Measurements from ENCODE around the gene STK36. TPM values are rescaled to one million over a fixed set of nuclear protein-coding genes. Genes with fewer than 3 reads are reported as not detected.

Gene STK36
- polyA plus RNA-seq, 12 donors: 19.4 to 56.6 (median 24.9) TPM; not detected in 1

GRCh38 chr2:218745559-218746469 lies 73.9 kb downstream of the STK36 start:
- peak; percentile 74 for DNase-seq

DNA sequence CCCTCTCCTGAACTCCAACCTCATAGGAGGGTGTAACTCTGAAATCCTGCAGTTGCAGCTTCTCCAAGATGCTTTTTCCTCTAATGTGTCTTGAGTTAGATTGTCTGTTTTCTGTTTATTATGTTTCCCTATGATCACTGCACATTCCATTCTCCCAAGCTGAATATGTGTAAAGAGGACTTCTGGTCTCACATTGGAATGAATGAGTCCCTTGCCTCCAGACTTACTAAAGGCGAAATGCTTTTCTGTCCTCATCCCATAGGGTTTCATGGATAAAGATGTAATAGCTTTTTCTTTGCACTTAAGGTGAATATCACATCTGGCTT lies 74.5 kb downstream of the STK36 start:
- DNase-seq: no peak

DNA sequence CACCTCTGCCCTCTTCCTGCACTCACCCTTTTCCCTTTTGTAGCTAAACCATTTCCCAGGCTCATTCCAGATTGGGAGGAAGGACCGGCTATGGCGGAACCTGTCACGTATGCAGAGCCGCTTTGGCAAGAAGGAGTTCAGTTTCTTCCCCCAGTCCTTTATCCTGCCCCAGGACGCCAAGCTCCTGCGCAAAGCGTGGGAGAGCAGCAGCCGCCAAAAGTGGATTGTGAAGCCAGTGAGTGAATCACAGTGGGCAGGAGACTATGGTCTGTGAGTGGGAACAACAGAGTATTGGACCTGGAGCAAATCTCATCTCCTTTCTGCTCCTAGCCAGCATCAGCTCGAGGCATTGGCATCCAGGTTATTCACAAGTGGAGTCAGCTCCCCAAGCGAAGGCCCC lies 75.1 kb downstream of the STK36 start:
- DNase-seq: no peak

GRCh38 chr2:218748741-218749441 lies 77.0 kb downstream of the STK36 start:
- no peak for DNase-seq

Other genes with a start within 250 kb of the STK36 start
- 10 to 100 TPM in 10 of 12 donors, 1 to 10 TPM in 1, not detected in 1; 8.6 to 14.2 (median 11.8) TPM for gene USP37, start 103.7 kb upstream of the STK36 start, polyA plus RNA-seq (ENCODE audit: insufficient read length in 12 of 12)
- 10 to 100 TPM in 11 of 12 donors, not detected in 1; 30.5 to 53.3 (median 40.9) TPM for gene CNOT9, start 103.2 kb upstream of the STK36 start, polyA plus RNA-seq (ENCODE audit: insufficient read length in 12 of 12)
- gene PLCD4, start 64.2 kb upstream of the STK36 start, polyA plus RNA-seq (ENCODE audit: insufficient read length in 12 of 12): 10 to 100 TPM in 11 of 12 donors, not detected in 1; 23.9 to 67.3 (median 52.2) TPM
- 10 to 100 TPM in 10 of 12 donors, 1 to 10 TPM in 1, not detected in 1; 9.6 to 20.3 (median 12.4) TPM for gene ZNF142, start 12.5 kb upstream of the STK36 start, polyA plus RNA-seq (ENCODE audit: insufficient read length in 12 of 12)
- 10 to 100 TPM in 11 of 12 donors, not detected in 1; 19.2 to 46.1 (median 38.2) TPM for gene BCS1L, start 12.4 kb upstream of the STK36 start, polyA plus RNA-seq (ENCODE audit: insufficient read length in 12 of 12)
- gene RNF25, start 84 bp upstream of the STK36 start, polyA plus RNA-seq (ENCODE audit: insufficient read length in 12 of 12): 10 to 100 TPM in 11 of 12 donors, not detected in 1; 11.3 to 44.8 (median 26.1) TPM
- 10 to 100 TPM in 11 of 12 donors, not detected in 1; 17.1 to 71.2 (median 30.0) TPM for gene TTLL4, start 38.7 kb downstream of the STK36 start, polyA plus RNA-seq (ENCODE audit: insufficient read length in 12 of 12)
- 10 to 100 TPM in 11 of 12 donors, not detected in 1; 10.3 to 25.6 (median 22.3) TPM for gene CYP27A1, start 110.1 kb downstream of the STK36 start, polyA plus RNA-seq (ENCODE audit: insufficient read length in 12 of 12)
- 10 to 100 TPM in 9 of 12 donors, 1 to 10 TPM in 2, not detected in 1; 7.4 to 35.9 (median 25.3) TPM for gene PRKAG3, start 159.7 kb downstream of the STK36 start, polyA plus RNA-seq (ENCODE audit: insufficient read length in 12 of 12)
- gene WNT6, start 187.7 kb downstream of the STK36 start, polyA plus RNA-seq (ENCODE audit: insufficient read length in 12 of 12): 1 to 10 TPM in 2 of 12 donors, under 1 TPM in 3, not detected in 7; 0.09 to 9.6 (median 0.78) TPM
- 1 to 10 TPM in 2 of 12 donors, under 1 TPM in 5, not detected in 5; 0.08 to 5.2 (median 0.37) TPM for gene WNT10A, start 208.8 kb downstream of the STK36 start, polyA plus RNA-seq (ENCODE audit: insufficient read length in 12 of 12)

Data from muscle of arm (tissue), 12 donors.